H9 (cell line): Measurements from ENCODE around the gene SIPA1L3. TPM values are rescaled to one million over a fixed set of nuclear protein-coding genes. Genes with fewer than 3 reads are reported as not detected.
A peak's percentile ranks its signal among the peaks of the same experiment; 100 is the strongest.
"Not testable (repeated sequence)": the region's sequence is repeated elsewhere in the genome, so short reads cannot be mapped to it uniquely, and the experiment has no call there.

ENCODE experiments used
- DNase-seq: peaks from one replicate; pipeline ENCODE4 v3.0.0-alpha.2; 2017
- H2AFZ ChIP-seq: one replicate; pipeline ENCODE4 v1.6.1; 2013; ENCODE audit warnings: mild to moderate bottlenecking, low read length, control low read depth, moderate library complexity
- H2AK5ac ChIP-seq: 2 replicates; pipeline ENCODE4 v1.6.1; 2013; ENCODE audit warnings: low read length, control low read depth, mixed read lengths; ENCODE audit not compliant: insufficient read length
- H2BK120ac ChIP-seq: one replicate; pipeline ENCODE4 v1.6.1; 2013; ENCODE audit warnings: low read depth, mild to moderate bottlenecking, low read length, control low read depth, inconsistent platforms; ENCODE audit not compliant: poor library complexity, severe bottlenecking
- H2BK12ac ChIP-seq: 2 replicates; pipeline ENCODE4 v1.6.1; 2013; ENCODE audit warnings: low read length, control low read depth, mixed read lengths, low read depth; ENCODE audit not compliant: insufficient read length
- H2BK15ac ChIP-seq: 2 replicates; pipeline ENCODE4 v1.6.1; 2013; ENCODE audit warnings: low read depth, low read length, control low read depth
- H2BK20ac ChIP-seq: one replicate; pipeline ENCODE4 v1.6.1; 2013; ENCODE audit warnings: low read depth, mild to moderate bottlenecking, low read length, control low read depth, inconsistent platforms; ENCODE audit not compliant: poor library complexity, severe bottlenecking
- H2BK5ac ChIP-seq: 2 replicates; pipeline ENCODE4 v1.6.1; 2013; ENCODE audit warnings: low read length, control low read depth, mixed read lengths; ENCODE audit not compliant: insufficient read length
- H3K14ac ChIP-seq: 2 replicates; pipeline ENCODE4 v1.6.1; 2013; ENCODE audit warnings: low read length, control low read depth; ENCODE audit not compliant: insufficient read depth
- H3K18ac ChIP-seq: 2 replicates; pipeline ENCODE4 v1.6.1; 2013; ENCODE audit warnings: low read depth, mild to moderate bottlenecking, mixed read lengths, low read length, control low read depth; ENCODE audit not compliant: insufficient read length
- H3K23ac ChIP-seq: 2 replicates; pipeline ENCODE4 v1.6.1; 2013; ENCODE audit warnings: low read length, control low read depth, mixed read lengths, low read depth; ENCODE audit not compliant: insufficient read length
- H3K23me2 ChIP-seq: 2 replicates; pipeline ENCODE4 v1.6.1; 2013; ENCODE audit warnings: low read depth, mild to moderate bottlenecking, mixed read lengths, low read length, control low read depth; ENCODE audit not compliant: insufficient read length, poor library complexity, severe bottlenecking
- H3K27ac ChIP-seq: 2 replicates; pipeline ENCODE4 v1.5.1; 2013; ENCODE audit warnings: low read length, control low read depth, mixed read lengths, low read depth; ENCODE audit not compliant: insufficient read length
- H3K27me3 ChIP-seq: 2 replicates; pipeline ENCODE4 v1.6.1; 2013; ENCODE audit warnings: low read length, control low read depth, inconsistent platforms; ENCODE audit not compliant: insufficient read depth
- H3K4ac ChIP-seq: 2 replicates; pipeline ENCODE4 v1.6.1; 2013; ENCODE audit warnings: low read depth, mild to moderate bottlenecking, control low read depth, inconsistent platforms, low read length, moderate library complexity
- H3K4me1 ChIP-seq: 2 replicates; pipeline ENCODE4 v1.6.1; 2013; ENCODE audit warnings: low read length, control low read depth, inconsistent platforms; ENCODE audit not compliant: insufficient read depth
- H3K4me2 ChIP-seq: 2 replicates; pipeline ENCODE4 v1.6.1; 2013; ENCODE audit warnings: low read length, control low read depth, mixed read lengths; ENCODE audit not compliant: insufficient read length, insufficient read depth
- H3K56ac ChIP-seq: 2 replicates; pipeline ENCODE4 v1.6.1; 2013; ENCODE audit warnings: low read depth, mild to moderate bottlenecking, mixed read lengths, low read length, control low read depth; ENCODE audit not compliant: insufficient read length
- H3K79me1 ChIP-seq: 2 replicates; pipeline ENCODE4 v1.6.1; 2013; ENCODE audit warnings: low read depth, mild to moderate bottlenecking, moderate library complexity, low read length, control low read depth, inconsistent platforms; ENCODE audit not compliant: insufficient read depth, poor library complexity, severe bottlenecking
- H3K79me2 ChIP-seq: 2 replicates; pipeline ENCODE4 v1.6.1; 2013; ENCODE audit warnings: low read length, control low read depth, inconsistent platforms; ENCODE audit not compliant: insufficient read depth
- H3K9ac ChIP-seq: 2 replicates; pipeline ENCODE4 v1.6.1; 2013; ENCODE audit warnings: low read length, control low read depth, mixed read lengths; ENCODE audit not compliant: insufficient read length; ENCODE audit errors: extremely low read depth
- H3K9me3 ChIP-seq: one replicate; pipeline ENCODE4 v1.6.1; 2013; ENCODE audit warnings: low read depth, low read length, inconsistent platforms; ENCODE audit not compliant: control insufficient read depth
- H3T11ph ChIP-seq: one replicate; pipeline ENCODE4 v1.6.1; 2013; ENCODE audit warnings: mild to moderate bottlenecking, low read length, control low read depth, inconsistent platforms
- H4K20me1 ChIP-seq: one replicate; pipeline ENCODE4 v1.6.1; 2013; ENCODE audit not compliant: control insufficient read depth, insufficient read length, insufficient read depth
- H4K5ac ChIP-seq: 2 replicates; pipeline ENCODE4 v1.6.1; 2013; ENCODE audit warnings: low read depth, mild to moderate bottlenecking, mixed read lengths, low read length, control low read depth; ENCODE audit not compliant: insufficient read length
- H4K8ac ChIP-seq: replicated peaks from 2 replicates; pipeline ENCODE4 v1.6.1; 2013; ENCODE audit warnings: low read length, control low read depth, mixed read lengths, low read depth; ENCODE audit not compliant: insufficient read length
- H4K91ac ChIP-seq: 2 replicates; pipeline ENCODE4 v1.6.1; 2013; ENCODE audit warnings: low read depth, mild to moderate bottlenecking, moderate library complexity, mixed read lengths, low read length, control low read depth; ENCODE audit not compliant: insufficient read length
- H3K27ac Mint-ChIP-seq, 3 experiments: 2 replicates in 2 of 3; 3 replicates in 1 of 3; pipeline ENCODE4 v1.8.0; 2020 to 2021; ENCODE audit warnings: mixed read lengths in 3 of 3, mild to moderate bottlenecking in 1 of 3, moderate library complexity in 1 of 3
- H3K27me3 Mint-ChIP-seq: 2 replicates; pipeline ENCODE4 v1.8.0; 2021; ENCODE audit warnings: low read depth, mild to moderate bottlenecking, moderate library complexity, mixed read lengths
- H3K36me3 Mint-ChIP-seq, 3 experiments: 2 replicates in 2 of 3; 3 replicates in 1 of 3; pipeline ENCODE4 v1.8.0; 2020 to 2021; ENCODE audit warnings: low read depth in 3 of 3, mixed read lengths in 3 of 3; ENCODE audit not compliant: insufficient read depth in 1 of 3
- H3K4me1 Mint-ChIP-seq, 2 experiments: 2 replicates each; pipeline ENCODE4 v1.8.0; 2020; ENCODE audit warnings: mixed read lengths in 2 of 2
- H3K4me3 Mint-ChIP-seq, 2 experiments: 2 replicates in 1 of 2; 3 replicates in 1 of 2; pipeline ENCODE4 v1.8.0; 2020 to 2021; ENCODE audit warnings: mild to moderate bottlenecking in 2 of 2, mixed read lengths in 2 of 2, moderate library complexity in 1 of 2
- H3K9me3 Mint-ChIP-seq, 2 experiments: 2 replicates in 1 of 2; 3 replicates in 1 of 2; pipeline ENCODE4 v1.8.0; 2020; ENCODE audit warnings: mild to moderate bottlenecking in 2 of 2, mixed read lengths in 2 of 2, moderate library complexity in 1 of 2
- CTCF ChIP-seq: fragments of 200-600 bp; sonication (generic); conservative IDR thresholded peaks from 3 replicates; pipeline ENCODE4 v1.8.0; 2021; ENCODE audit warnings: antibody characterized with exemption, mild to moderate bottlenecking
- WGBS: extraction: QIAGEN DNeasy Blood & Tissue Kit; methylation state at CpG from one replicate; pipeline ENCODE4 v1.1.7; 2013; ENCODE audit warnings: missing lambda C conversion rate, low lambda C conversion rate, mixed read lengths; ENCODE audit not compliant: insufficient read length; ENCODE audit errors: extremely low coverage; 5-methylcytosine and 5-hydroxymethylcytosine counted together
- total RNA-seq: library from RNA; stranded (reverse); gene quantifications from 2 replicates; pipeline ENCODE4 v1.2.1, GENCODE V29; 2021

SIPA1L3 gene
- total RNA-seq, 1 experiment from 2014 or later: 40.1 TPM

- no peak overlapping the region for H3K23ac ChIP-seq
- no peak overlapping the region for H2AFZ ChIP-seq
Measured at GRCh38 chr19:37864501-37864900, 42.5 kb upstream of the SIPA1L3 start.

GRCh38 chr19:37865930-37866329 lies 41.1 kb upstream of the SIPA1L3 start:
- Mint-ChIP-seq H3K27ac (peak overlapping the region in 2 of 3 experiments; percentile 61 to 94; a peak in 2 of 7 replicates), H3K27me3 (peaks cover 11% of the 10 kb centered on the region), H3K9me3 (peaks cover 17 to 31% of the 10 kb centered on the region in 2 experiments), H3K4me1 (peaks cover 21 to 34% of the 10 kb centered on the region in 2 experiments), H3K36me3 (peaks cover 9 to 12% (median 11%) of the 10 kb centered on the region in 3 experiments)
- not testable (repeated sequence) for H3K56ac ChIP-seq, H2BK20ac ChIP-seq, H4K20me1 ChIP-seq, H3K27me3 ChIP-seq, H3K79me2 ChIP-seq, H4K8ac ChIP-seq, H3T11ph ChIP-seq, H2BK5ac ChIP-seq, H3K4me2 ChIP-seq, H3K4me1 ChIP-seq, H3K9me3 ChIP-seq, H2BK12ac ChIP-seq, H3K14ac ChIP-seq, H2AK5ac ChIP-seq, H3K27ac ChIP-seq, H4K91ac ChIP-seq, H3K23ac ChIP-seq, H3K4ac ChIP-seq, H2AFZ ChIP-seq, H3K23me2 ChIP-seq, H3K4me3 Mint-ChIP-seq, H3K79me1 ChIP-seq, H2BK15ac ChIP-seq, H3K9ac ChIP-seq, H4K5ac ChIP-seq
- Histone ChIP-seq H3K18ac (peak overlapping the region; percentile 75), H2BK120ac (peak overlapping the region; percentile 77)
- WGBS: no CpG with 5 or more reads among the region's 9 CpGs
- DNase-seq: peak; percentile 36

More at GRCh38 chr19:37864501-37864900, 42.5 kb upstream of the SIPA1L3 start:
- H3K56ac ChIP-seq: no peak overlapping the region
- WGBS: no CpG with 5 or more reads among the region's 3 CpGs
- H3K9me3 ChIP-seq: peaks cover 3% of the 10 kb centered on the region
- H3K9ac ChIP-seq: no peak overlapping the region
- TF ChIP-seq CTCF: no peak
- H2BK15ac ChIP-seq: no peak overlapping the region
- H2BK5ac ChIP-seq: no peak overlapping the region
- no peak overlapping the region for H3K14ac ChIP-seq
- H3K4ac ChIP-seq: no peak overlapping the region
- H4K20me1 ChIP-seq: no peaks in the 10 kb centered on the region
- no peak overlapping the region for H3T11ph ChIP-seq
- H3K4me2 ChIP-seq: no peak overlapping the region
- H3K18ac ChIP-seq: no peak overlapping the region
- H3K23me2 ChIP-seq: no peaks in the 10 kb centered on the region
- Mint-ChIP-seq H3K9me3 (peaks cover 4 to 19% of the 10 kb centered on the region in 2 experiments), H3K36me3 (peaks cover 0 to 2% (median 2%) of the 10 kb centered on the region in 3 experiments; a peak in 5 of 7 replicates), H3K27me3 (peaks cover 11% of the 10 kb centered on the region), H3K4me3 (no peak overlapping the region), H3K4me1 (peaks cover 21 to 34% of the 10 kb centered on the region in 2 experiments), H3K27ac (no peak overlapping the region)
- no peaks in the 10 kb centered on the region for H3K79me1 ChIP-seq
- no peak overlapping the region for H2AK5ac ChIP-seq
- H4K5ac ChIP-seq: no peak overlapping the region
- no peak overlapping the region for H2BK120ac ChIP-seq
- H3K27ac ChIP-seq: no peak overlapping the region
- H2BK12ac ChIP-seq: no peak overlapping the region
- H4K8ac ChIP-seq: no peak overlapping the region
- H3K79me2 ChIP-seq: no peaks in the 10 kb centered on the region
- H3K4me1 ChIP-seq: peaks cover 2% of the 10 kb centered on the region; the same call in 1 of the 2 replicates
- no peaks in the 10 kb centered on the region for H3K27me3 ChIP-seq
- no peak overlapping the region for H4K91ac ChIP-seq
- H2BK20ac ChIP-seq: no peak overlapping the region
- DNase-seq: no peak
